GM21737 (cell line): Measurements from ENCODE around the gene SH3RF3.

ENCODE experiments used
- ATAC-seq: cut with Tn5 transposase; IDR thresholded peaks from one replicate; pipeline ENCODE4 v1.9.1; 2021; ENCODE audit warnings: mild to moderate bottlenecking, moderate library complexity; ENCODE audit not compliant: unreplicated experiment

SH3RF3 gene

GRCh38 chr2:109128616-109129355, at the start of gene SH3RF3:
SH3RF3 (plus strand) TSS chr2:109129205.
- peak; percentile 34 for ATAC-seq

- ATAC-seq: no peak
These were observed 49.4 kb upstream of the SH3RF3 start for GRCh38 chr2:109079590-109079989.

- no peak for ATAC-seq
These were observed 48.9 kb upstream of the SH3RF3 start for GRCh38 chr2:109080109-109080508.

GRCh38 chr2:109080757-109081156, 48.2 kb upstream of the SH3RF3 start:
- ATAC-seq: no peak

GRCh38 chr2:109081374-109081773, 47.6 kb upstream of the SH3RF3 start:
- no peak for ATAC-seq

- ATAC-seq: no peak
These were observed 45.2 kb upstream of the SH3RF3 start for GRCh38 chr2:109083771-109084170.

GRCh38 chr2:109084341-109084740, 44.7 kb upstream of the SH3RF3 start:
- no peak for ATAC-seq

- no peak for ATAC-seq
These were observed 42.9 kb upstream of the SH3RF3 start for GRCh38 chr2:109085912-109086742.

GRCh38 chr2:109086743-109087020, 42.3 kb upstream of the SH3RF3 start:
- ATAC-seq: no peak

GRCh38 chr2:109087055-109087663, 41.8 kb upstream of the SH3RF3 start:
- no peak for ATAC-seq

- ATAC-seq: no peak
These were observed 39.3 kb upstream of the SH3RF3 start for GRCh38 chr2:109089602-109090300.

- ATAC-seq: no peak
These were observed 37.5 kb upstream of the SH3RF3 start for GRCh38 chr2:109091526-109091925.

- no peak for ATAC-seq
These were observed 34.9 kb upstream of the SH3RF3 start for GRCh38 chr2:109094144-109094543.

GRCh38 chr2:109098251-109098920, 30.6 kb upstream of the SH3RF3 start:
- no peak for ATAC-seq

GRCh38 chr2:109098921-109099273, 30.1 kb upstream of the SH3RF3 start:
- no peak for ATAC-seq

GRCh38 chr2:109102588-109103233, 26.3 kb upstream of the SH3RF3 start:
- no peak for ATAC-seq

GRCh38 chr2:109105113-109105512, 23.9 kb upstream of the SH3RF3 start:
- ATAC-seq: no peak

GRCh38 chr2:109108740-109109139, 20.3 kb upstream of the SH3RF3 start:
- no peak for ATAC-seq

GRCh38 chr2:109109342-109109741, 19.7 kb upstream of the SH3RF3 start:
- ATAC-seq: no peak

GRCh38 chr2:109110170-109110569, 18.8 kb upstream of the SH3RF3 start:
- no peak for ATAC-seq
